Measurements from ENCODE around the gene PIH1D1. TPM values are rescaled to one million over a fixed set of nuclear protein-coding genes. Genes with fewer than 3 reads are reported as not detected.

The PIH1D1 gene
- total RNA-seq, 1 donor from 2014 or later = 56.4 TPM

- Histone ChIP-seq H3K27me3 (ENCODE audit: control insufficient read depth in 3 of 3, insufficient read depth in 3 of 3, low read length in 3 of 3) (peaks cover 24 to 50% (median 33%) of the 10 kb centered on the region in 3 donors), H3K4me3 (ENCODE audit: low read length in 3 of 3) (no peak overlapping the region), H3K4me1 (ENCODE audit: control insufficient read depth in 3 of 3, insufficient read depth in 3 of 3, low read length in 3 of 3) (no peaks in the 10 kb centered on the region), H3K9me3 (ENCODE audit: control insufficient read depth in 3 of 3, low read length in 3 of 3) (no peaks in the 10 kb centered on the region), H3K9ac (ENCODE audit: low read depth in 1 of 3, low read length in 3 of 3) (no peak overlapping the region), H3K36me3 (ENCODE audit: control insufficient read depth in 3 of 3, insufficient read depth in 3 of 3, low read length in 3 of 3) (no peaks in the 10 kb centered on the region), H3K27ac (ENCODE audit: low read depth, low read length) (no peak overlapping the region)
Observed at GRCh38 chr19:49414256-49414655, 37.4 kb downstream of the PIH1D1 start.

DNA sequence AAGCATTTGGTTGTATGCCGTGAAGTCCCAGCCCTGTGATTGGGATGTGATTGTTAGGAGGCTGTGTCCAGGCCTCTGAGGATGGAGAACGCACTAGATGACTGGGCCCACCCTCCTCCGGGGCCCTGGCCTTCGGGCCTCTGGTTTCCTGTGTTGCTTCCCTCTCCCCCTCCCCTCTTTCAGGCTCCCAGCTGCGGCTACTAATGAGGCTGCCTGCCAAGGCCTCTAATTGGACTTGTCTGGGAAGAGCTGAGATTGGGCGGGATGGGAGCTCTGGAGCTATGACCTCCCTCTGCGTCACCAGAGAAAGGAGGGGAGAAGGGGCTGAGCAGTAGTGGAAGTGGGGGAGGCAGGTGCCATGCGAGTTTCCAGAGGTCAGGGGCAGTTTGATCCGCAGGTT, 38.3 kb downstream of the PIH1D1 start:
- H3K36me3 ChIP-seq (ENCODE audit: control insufficient read depth in 3 of 3, insufficient read depth in 3 of 3, low read length in 3 of 3) = no peaks in the 10 kb centered on the region
- H3K9ac ChIP-seq (ENCODE audit: low read depth in 1 of 3, low read length in 3 of 3) = no peak overlapping the region
- no peaks in the 10 kb centered on the region for H3K4me1 ChIP-seq (ENCODE audit: control insufficient read depth in 3 of 3, insufficient read depth in 3 of 3, low read length in 3 of 3)
- no peak overlapping the region for H3K27ac ChIP-seq (ENCODE audit: low read depth, low read length)
- no peaks in the 10 kb centered on the region for H3K9me3 ChIP-seq (ENCODE audit: control insufficient read depth in 3 of 3, low read length in 3 of 3)
- H3K27me3 ChIP-seq (ENCODE audit: control insufficient read depth in 3 of 3, insufficient read depth in 3 of 3, low read length in 3 of 3) = peaks cover 16 to 41% (median 27%) of the 10 kb centered on the region in 3 donors
- H3K4me3 ChIP-seq (ENCODE audit: low read length in 3 of 3) = no peak overlapping the region

- H3K4me3 ChIP-seq (ENCODE audit: low read length in 3 of 3) = no peak overlapping the region
- H3K9ac ChIP-seq (ENCODE audit: low read depth in 1 of 3, low read length in 3 of 3) = no peak overlapping the region
- H3K27me3 ChIP-seq (ENCODE audit: control insufficient read depth in 3 of 3, insufficient read depth in 3 of 3, low read length in 3 of 3) = peaks cover 4 to 27% (median 20%) of the 10 kb centered on the region in 3 donors
- H3K4me1 ChIP-seq (ENCODE audit: control insufficient read depth in 3 of 3, insufficient read depth in 3 of 3, low read length in 3 of 3) = no peaks in the 10 kb centered on the region
- no peaks in the 10 kb centered on the region for H3K9me3 ChIP-seq (ENCODE audit: control insufficient read depth in 3 of 3, low read length in 3 of 3)
- no peak overlapping the region for H3K27ac ChIP-seq (ENCODE audit: low read depth, low read length)
- no peaks in the 10 kb centered on the region for H3K36me3 ChIP-seq (ENCODE audit: control insufficient read depth in 3 of 3, insufficient read depth in 3 of 3, low read length in 3 of 3)
Observed at GRCh38 chr19:49411681-49412326, 39.8 kb downstream of the PIH1D1 start.

DNA sequence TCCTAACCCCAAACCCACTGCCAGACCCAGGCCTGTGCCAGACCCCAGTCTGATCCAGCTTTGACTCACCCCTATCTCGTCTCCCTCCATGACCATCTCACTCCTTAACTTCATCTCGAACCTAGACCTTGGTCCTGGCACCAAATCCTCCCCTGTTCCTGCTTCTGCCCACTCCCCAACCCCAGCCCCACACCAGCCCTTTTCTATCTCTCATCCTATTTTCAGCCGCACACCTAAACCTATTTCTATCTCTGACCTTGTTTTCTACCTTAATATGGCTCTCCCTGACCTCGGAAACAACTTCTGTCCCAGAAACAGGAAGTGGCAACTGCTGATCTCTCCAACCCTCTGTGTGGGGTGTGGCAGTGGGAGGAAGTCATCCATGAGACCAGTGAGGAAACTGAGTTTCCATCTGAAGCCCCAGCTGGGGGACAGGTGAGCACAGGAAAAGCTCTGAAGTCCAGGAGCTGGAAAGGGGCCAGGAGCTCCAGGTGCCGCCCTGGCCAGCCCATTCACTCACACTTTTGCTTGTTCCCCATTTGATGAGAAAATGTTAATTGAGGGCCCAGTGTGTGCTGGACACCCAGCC, 42.1 kb downstream of the PIH1D1 start:
- no peaks in the 10 kb centered on the region for H3K4me1 ChIP-seq (ENCODE audit: control insufficient read depth in 3 of 3, insufficient read depth in 3 of 3, low read length in 3 of 3)
- H3K9me3 ChIP-seq (ENCODE audit: control insufficient read depth in 3 of 3, low read length in 3 of 3) = no peaks in the 10 kb centered on the region
- H3K27me3 ChIP-seq (ENCODE audit: control insufficient read depth in 3 of 3, insufficient read depth in 3 of 3, low read length in 3 of 3) = peaks cover 0 to 16% (median 13%) of the 10 kb centered on the region in 3 donors
- H3K36me3 ChIP-seq (ENCODE audit: control insufficient read depth in 3 of 3, insufficient read depth in 3 of 3, low read length in 3 of 3) = no peaks in the 10 kb centered on the region
- no peak overlapping the region for H3K9ac ChIP-seq (ENCODE audit: low read depth in 1 of 3, low read length in 3 of 3)
- no peak overlapping the region for H3K4me3 ChIP-seq (ENCODE audit: low read length in 3 of 3)
- no peak overlapping the region for H3K27ac ChIP-seq (ENCODE audit: low read depth, low read length)

- H3K36me3 ChIP-seq (ENCODE audit: control insufficient read depth in 3 of 3, insufficient read depth in 3 of 3, low read length in 3 of 3) = no peaks in the 10 kb centered on the region
- no peaks in the 10 kb centered on the region for H3K9me3 ChIP-seq (ENCODE audit: control insufficient read depth in 3 of 3, low read length in 3 of 3)
- no peak overlapping the region for H3K27ac ChIP-seq (ENCODE audit: low read depth, low read length)
- H3K4me3 ChIP-seq (ENCODE audit: low read length in 3 of 3) = no peak overlapping the region
- no peaks in the 10 kb centered on the region for H3K4me1 ChIP-seq (ENCODE audit: control insufficient read depth in 3 of 3, insufficient read depth in 3 of 3, low read length in 3 of 3)
- peaks cover 0 to 16% (median 8%) of the 10 kb centered on the region in 3 donors for H3K27me3 ChIP-seq (ENCODE audit: control insufficient read depth in 3 of 3, insufficient read depth in 3 of 3, low read length in 3 of 3)
- H3K9ac ChIP-seq (ENCODE audit: low read depth in 1 of 3, low read length in 3 of 3) = no peak overlapping the region
Observed at GRCh38 chr19:49408816-49409440, 42.7 kb downstream of the PIH1D1 start.

GRCh38 chr19:49407482-49408015, 44.1 kb downstream of the PIH1D1 start:
- Histone ChIP-seq H3K4me1 (ENCODE audit: control insufficient read depth in 3 of 3, insufficient read depth in 3 of 3, low read length in 3 of 3) (no peaks in the 10 kb centered on the region), H3K4me3 (ENCODE audit: low read length in 3 of 3) (no peak overlapping the region), H3K27me3 (ENCODE audit: control insufficient read depth in 3 of 3, insufficient read depth in 3 of 3, low read length in 3 of 3) (peaks cover 0 to 16% (median 1%) of the 10 kb centered on the region in 3 donors), H3K9me3 (ENCODE audit: control insufficient read depth in 3 of 3, low read length in 3 of 3) (no peaks in the 10 kb centered on the region), H3K9ac (ENCODE audit: low read depth in 1 of 3, low read length in 3 of 3) (no peak overlapping the region), H3K36me3 (ENCODE audit: control insufficient read depth in 3 of 3, insufficient read depth in 3 of 3, low read length in 3 of 3) (no peaks in the 10 kb centered on the region), H3K27ac (ENCODE audit: low read depth, low read length) (no peak overlapping the region)

- H3K36me3 ChIP-seq (ENCODE audit: control insufficient read depth in 3 of 3, insufficient read depth in 3 of 3, low read length in 3 of 3) = no peaks in the 10 kb centered on the region
- no peaks in the 10 kb centered on the region for H3K4me1 ChIP-seq (ENCODE audit: control insufficient read depth in 3 of 3, insufficient read depth in 3 of 3, low read length in 3 of 3)
- H3K9me3 ChIP-seq (ENCODE audit: control insufficient read depth in 3 of 3, low read length in 3 of 3) = no peaks in the 10 kb centered on the region
- no peak overlapping the region for H3K9ac ChIP-seq (ENCODE audit: low read depth in 1 of 3, low read length in 3 of 3)
- H3K27ac ChIP-seq (ENCODE audit: low read depth, low read length) = no peak overlapping the region
- H3K27me3 ChIP-seq (ENCODE audit: control insufficient read depth in 3 of 3, insufficient read depth in 3 of 3, low read length in 3 of 3) = peaks cover 0 to 13% (median 0%) of the 10 kb centered on the region in 3 donors
- H3K4me3 ChIP-seq (ENCODE audit: low read length in 3 of 3) = no peak overlapping the region
Observed at GRCh38 chr19:49407079-49407478, 44.5 kb downstream of the PIH1D1 start.

DNA sequence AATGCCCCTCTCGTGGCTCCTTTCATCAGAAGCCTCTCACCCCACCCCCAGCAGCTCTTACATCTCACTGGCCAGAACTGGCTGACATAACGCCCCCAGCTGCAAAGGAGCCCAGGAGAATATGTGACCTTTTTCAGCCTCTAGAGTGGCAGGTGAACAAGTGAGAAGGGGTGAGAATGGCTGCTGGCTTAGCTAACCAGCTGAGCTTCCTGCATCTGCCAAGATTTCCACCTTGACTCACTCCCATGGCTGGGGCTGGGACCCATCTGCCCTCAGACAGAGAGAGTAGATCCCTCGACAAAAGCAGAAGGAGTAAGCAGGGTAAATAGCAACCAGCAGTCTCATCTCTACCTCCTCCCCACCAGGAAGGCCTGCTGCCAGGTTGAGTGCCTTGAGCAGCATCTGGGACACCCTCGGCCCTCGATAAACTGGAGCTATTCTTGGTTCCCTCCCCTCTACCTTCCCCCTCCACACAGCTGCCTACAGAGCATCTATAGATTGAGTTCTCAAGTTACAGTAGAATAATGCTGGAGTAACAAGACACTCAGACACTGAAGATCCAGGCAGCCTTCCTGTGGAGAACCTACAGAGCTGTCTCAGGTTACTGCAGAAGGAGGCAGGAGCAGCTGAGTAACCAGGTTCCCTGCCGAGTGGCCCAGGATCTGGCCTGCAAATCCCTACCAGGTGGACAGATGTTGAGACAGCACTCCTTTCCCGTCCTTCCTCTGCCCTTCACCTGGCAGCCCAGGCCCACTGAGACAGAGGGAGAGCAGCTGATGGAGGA, 48.0 kb downstream of the PIH1D1 start:
- no peaks in the 10 kb centered on the region for H3K36me3 ChIP-seq (ENCODE audit: control insufficient read depth in 3 of 3, insufficient read depth in 3 of 3, low read length in 3 of 3)
- no peaks in the 10 kb centered on the region for H3K4me1 ChIP-seq (ENCODE audit: control insufficient read depth in 3 of 3, insufficient read depth in 3 of 3, low read length in 3 of 3)
- H3K9me3 ChIP-seq (ENCODE audit: control insufficient read depth in 3 of 3, low read length in 3 of 3) = no peaks in the 10 kb centered on the region
- no peak overlapping the region for H3K27ac ChIP-seq (ENCODE audit: low read depth, low read length)
- H3K4me3 ChIP-seq (ENCODE audit: low read length in 3 of 3) = no peak overlapping the region
- H3K27me3 ChIP-seq (ENCODE audit: control insufficient read depth in 3 of 3, insufficient read depth in 3 of 3, low read length in 3 of 3) = peaks cover 0 to 8% (median 4%) of the 10 kb centered on the region in 3 donors
- H3K9ac ChIP-seq (ENCODE audit: low read depth in 1 of 3, low read length in 3 of 3) = no peak overlapping the region

- H3K27ac ChIP-seq (ENCODE audit: low read depth, low read length) = no peak overlapping the region
- no peak overlapping the region for H3K9ac ChIP-seq (ENCODE audit: low read depth in 1 of 3, low read length in 3 of 3)
- H3K4me3 ChIP-seq (ENCODE audit: low read length in 3 of 3) = no peak overlapping the region
- H3K4me1 ChIP-seq (ENCODE audit: control insufficient read depth in 3 of 3, insufficient read depth in 3 of 3, low read length in 3 of 3) = no peaks in the 10 kb centered on the region
- no peaks in the 10 kb centered on the region for H3K9me3 ChIP-seq (ENCODE audit: control insufficient read depth in 3 of 3, low read length in 3 of 3)
- H3K36me3 ChIP-seq (ENCODE audit: control insufficient read depth in 3 of 3, insufficient read depth in 3 of 3, low read length in 3 of 3) = no peaks in the 10 kb centered on the region
- H3K27me3 ChIP-seq (ENCODE audit: control insufficient read depth in 3 of 3, insufficient read depth in 3 of 3, low read length in 3 of 3) = peaks cover 6 to 17% (median 9%) of the 10 kb centered on the region in 3 donors
Observed at GRCh38 chr19:49400029-49400428, 51.6 kb downstream of the PIH1D1 start.
